Posterior vena cava (tissue), 2 donors: Measurements from ENCODE around the gene PHF23. TPM values are rescaled to one million over a fixed set of nuclear protein-coding genes. Genes with fewer than 3 reads are reported as not detected.

ENCODE experiments used
- DNase-seq: peaks from one replicate; pipeline ENCODE4 v3.0.0-alpha.2; 2020; ENCODE audit warnings: low spot score
- intact Hi-C, 2 donors: fragments of 100-400 bp; cut with DNase I; formaldehyde crosslinking; loops; one replicate each; pipeline versions ENCODE4 v1.14.1 to v1.14.2; 2022 to 2023
- long read RNA-seq, 2 donors: library from polyadenylated mRNA; unstranded; transcript quantifications; one replicate each; pipeline ENCODE4 v2.0.0, GENCODE V29; 2020 to 2021
- total RNA-seq, 2 donors: library from RNA; stranded (reverse); fragmentation: NEBNext Ultra II Directional; extraction: Animal tissue kit (Norgen Biotek cat#: 25700); gene quantifications; one replicate each; pipeline ENCODE4 v1.2.1, GENCODE V29; 2021
- donor health status: DM: yes; HTN: yes; CAD: no.
- donor health status: DM: yes; HTN: yes; CAD: no.

Gene PHF23
- total RNA-seq, result 10 to 100 TPM; 20.4 to 27.5 TPM
- long read RNA-seq, donor 1, transcript PHF23-201 (5 exons, 2,037 nt), result major isoform, 13 of 21 reads
- long read RNA-seq, donor 1, partial matches to known transcripts, result 3 of 21 reads
- long read RNA-seq, donor 1, other reads (novel, unspliced or antisense), result 5 of 21 reads
- long read RNA-seq, donor 2, transcript PHF23-201 (5 exons, 2,037 nt), result major isoform, 5 of 14 reads
- long read RNA-seq, donor 2, partial matches to known transcripts, result 6 of 14 reads
- long read RNA-seq, donor 2, other reads (novel, unspliced or antisense), result 2 of 14 reads

DNA sequence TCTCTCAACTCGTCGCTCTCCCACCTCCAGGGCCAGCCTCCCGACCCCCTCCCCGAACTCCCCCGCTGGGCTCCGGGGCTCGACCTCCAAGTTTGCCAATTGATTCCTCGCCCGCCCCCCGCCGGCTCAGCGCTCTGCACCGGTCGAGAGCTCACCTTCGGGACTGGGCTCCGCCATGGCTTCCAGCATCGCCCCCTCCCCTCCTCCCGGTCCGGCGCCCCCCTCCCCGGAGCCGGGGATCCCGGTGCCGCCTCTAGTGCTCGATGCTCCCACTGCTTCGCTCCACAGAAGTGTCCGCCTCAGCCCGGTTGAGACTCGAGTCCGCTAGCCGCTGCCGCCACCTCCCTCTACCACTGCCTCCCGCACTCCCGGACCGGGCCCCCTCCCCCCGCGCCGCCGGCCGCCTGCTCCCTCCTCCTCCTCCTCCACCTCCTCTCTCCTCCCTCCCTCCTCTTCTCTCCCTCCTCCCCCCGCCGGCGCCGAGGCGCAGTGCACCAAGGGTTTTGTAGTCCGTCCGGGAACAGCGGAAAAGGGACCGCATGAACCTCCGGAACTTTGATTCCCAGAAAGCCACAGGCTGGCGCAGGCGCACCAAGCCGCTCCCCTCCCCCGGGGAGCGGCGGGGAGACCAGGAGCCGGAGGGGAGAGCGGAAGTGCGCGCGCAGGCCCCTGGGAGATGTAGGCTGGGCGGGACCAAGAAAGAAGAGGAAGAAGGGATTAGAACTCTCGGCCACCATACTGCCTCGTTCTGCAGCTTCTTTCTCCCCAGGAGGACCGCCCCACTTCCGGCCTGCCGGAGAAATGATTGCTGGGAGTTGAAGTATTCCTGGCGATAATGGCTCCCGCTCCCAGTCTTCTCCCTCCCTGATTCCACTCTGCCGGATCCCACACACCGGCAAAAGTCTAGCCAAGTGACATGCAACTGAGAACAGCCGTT is at the start of gene PHF23:
TSS of gene PHF23 (minus strand) at position 367 of the 937 bp plus-strand sequence. CDS start at position 189, 178 bp downstream.
- intact Hi-C loops, result no loop called here
- peak; percentile 100 for DNase-seq

DNA sequence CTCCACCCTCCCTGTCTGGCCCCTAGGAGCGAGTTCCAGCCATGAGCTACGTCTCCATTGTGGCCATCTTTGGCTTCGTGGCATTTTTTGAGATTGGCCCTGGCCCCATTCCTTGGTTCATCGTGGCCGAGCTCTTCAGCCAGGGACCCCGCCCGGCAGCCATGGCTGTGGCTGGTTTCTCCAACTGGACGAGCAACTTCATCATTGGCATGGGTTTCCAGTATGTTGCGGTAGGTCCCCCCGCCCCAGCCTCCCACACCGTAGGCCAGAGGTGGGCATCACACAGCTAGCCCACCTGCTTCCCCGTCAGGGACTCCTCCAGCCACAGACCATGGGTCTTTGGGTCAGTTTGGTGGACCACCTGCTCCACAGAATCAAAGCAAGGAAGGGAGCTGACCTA is 46.4 kb upstream of the PHF23 start:
- intact Hi-C loops, result loop anchor here in 1 of 2 donors (10.0 kb wide), 1 partner anchor 241 kb away; the partner anchor contains the start of gene SLC16A11
- DNase-seq, result no peak

DNA sequence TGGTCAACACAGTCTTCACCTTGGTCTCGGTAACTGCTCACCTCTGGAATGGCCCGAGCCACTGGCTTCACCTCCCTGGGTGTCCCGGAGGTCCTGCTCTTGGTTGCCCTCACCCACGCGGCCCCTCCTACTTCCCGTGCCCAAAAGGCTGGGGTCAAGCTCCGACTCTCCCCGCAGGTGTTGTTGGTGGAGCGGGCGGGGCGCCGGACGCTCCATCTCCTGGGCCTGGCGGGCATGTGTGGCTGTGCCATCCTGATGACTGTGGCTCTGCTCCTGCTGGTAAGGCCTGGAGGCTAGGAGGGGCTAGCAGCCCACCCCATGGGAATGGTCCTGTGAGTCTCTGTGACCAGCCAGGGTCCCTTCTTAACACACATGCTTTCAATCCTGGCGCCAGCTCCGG is 45.7 kb upstream of the PHF23 start:
- DNase-seq, result no peak

DNA sequence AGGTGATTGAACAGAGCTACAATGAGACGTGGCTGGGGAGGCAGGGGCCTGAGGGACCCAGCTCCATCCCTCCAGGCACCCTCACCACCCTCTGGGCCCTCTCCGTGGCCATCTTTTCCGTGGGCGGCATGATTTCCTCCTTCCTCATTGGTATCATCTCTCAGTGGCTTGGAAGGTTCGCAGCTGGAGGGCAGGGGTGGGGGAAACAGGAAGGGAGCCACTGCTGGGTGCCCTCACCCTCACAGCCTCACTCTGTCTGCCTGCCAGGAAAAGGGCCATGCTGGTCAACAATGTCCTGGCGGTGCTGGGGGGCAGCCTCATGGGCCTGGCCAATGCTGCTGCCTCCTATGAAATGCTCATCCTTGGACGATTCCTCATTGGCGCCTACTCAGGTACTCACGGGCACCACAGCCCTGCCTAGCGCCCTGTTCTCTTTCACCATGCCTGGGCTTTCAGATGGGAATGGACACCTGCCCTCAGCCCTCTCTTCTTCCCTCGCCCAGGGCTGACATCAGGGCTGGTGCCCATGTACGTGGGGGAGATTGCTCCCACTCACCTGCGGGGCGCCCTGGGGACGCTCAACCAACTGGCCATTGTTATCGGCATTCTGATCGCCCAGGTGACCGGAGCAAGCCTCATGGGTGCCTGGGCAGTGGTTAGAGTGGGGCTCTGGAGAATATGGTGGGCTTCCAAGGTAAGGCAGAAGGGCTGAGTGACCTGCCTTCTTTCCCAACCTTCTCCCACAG is 44.4 kb upstream of the PHF23 start:
- no peak for DNase-seq
- intact Hi-C loops, result loop anchor here in 1 of 2 donors (5.0 to 10.0 kb wide), 2 partner anchors 239 to 449 kb away; partner anchors contain the start of gene SLC16A11

More for the DNA sequence above, 45.7 kb upstream of the PHF23 start:
- intact Hi-C loops, result loop anchor here in 1 of 2 donors (5.0 to 10.0 kb wide), 2 partner anchors 240 to 447 kb away; partner anchors contain the start of gene SLC16A11

DNA sequence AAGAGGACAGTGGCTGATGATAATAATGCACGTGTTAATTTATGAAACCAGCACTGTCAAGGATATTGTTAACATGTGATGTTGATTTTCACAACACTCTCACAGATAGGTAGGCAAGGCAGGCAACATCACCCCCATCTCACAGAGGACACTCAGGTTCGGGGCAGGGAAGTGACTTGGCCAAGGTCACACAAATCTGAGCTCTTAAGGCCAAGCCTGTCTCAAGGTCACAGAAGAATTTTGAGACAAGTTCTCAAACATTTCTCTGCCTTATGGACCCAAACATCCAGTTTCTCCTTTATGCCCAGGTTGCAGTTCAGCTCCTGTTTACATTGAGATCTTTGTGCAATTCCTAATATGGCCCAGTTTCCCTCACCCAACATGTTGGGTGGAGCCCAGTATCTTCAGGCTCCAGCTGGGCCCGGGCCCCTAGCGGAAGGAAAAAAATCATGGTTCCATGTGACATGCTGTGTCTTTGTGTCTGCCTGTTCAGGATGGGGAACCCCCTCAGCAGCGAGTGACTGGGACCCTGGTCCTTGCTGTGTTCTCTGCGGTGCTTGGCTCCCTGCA is 43.6 kb upstream of the PHF23 start:
- intact Hi-C loops, result loop anchor here in 1 of 2 donors (5.0 to 10.0 kb wide), 2 partner anchors 238 to 449 kb away; partner anchors contain the start of gene SLC16A11
- no peak for DNase-seq

DNA sequence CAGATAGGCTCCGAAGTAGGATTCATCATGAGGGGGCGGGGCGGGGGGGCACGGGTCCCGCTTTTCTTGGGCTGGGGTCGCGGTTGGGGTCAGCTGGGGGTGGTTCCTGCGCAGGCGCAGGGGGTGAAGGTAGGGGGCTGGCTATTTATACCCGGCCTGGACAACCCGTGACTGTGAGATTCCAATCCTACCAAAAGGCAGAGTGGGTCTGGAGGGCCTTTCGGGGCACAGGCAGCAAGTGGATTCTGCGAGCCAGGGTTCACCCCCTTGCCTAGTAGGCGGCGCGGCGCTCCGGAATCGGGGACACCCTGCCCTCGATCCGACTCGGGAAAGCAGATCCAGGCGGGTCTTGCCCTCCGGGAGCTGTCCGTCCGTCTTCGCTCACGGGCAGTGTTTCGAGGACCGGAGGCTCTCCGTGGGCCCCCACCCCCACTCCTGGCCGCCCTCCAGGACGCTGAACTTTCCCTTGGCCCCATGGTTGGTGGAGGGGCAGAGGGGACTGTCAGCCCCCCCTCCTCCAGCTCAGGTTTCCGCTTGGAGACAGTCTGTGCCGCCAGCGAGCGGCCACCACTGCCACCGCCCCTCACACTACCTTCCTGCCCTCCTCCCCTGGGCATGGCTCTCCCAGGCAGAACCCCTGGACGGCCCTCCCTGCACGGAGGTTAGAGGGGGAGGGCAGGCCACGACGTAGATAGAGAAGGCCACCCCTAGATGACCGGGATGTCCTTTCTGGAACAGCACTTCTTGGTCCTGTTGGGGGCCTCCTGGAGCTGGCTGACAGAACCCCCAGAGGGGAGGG is 42.9 kb upstream of the PHF23 start:
- intact Hi-C loops, result loop anchor here (2.0 to 10.0 kb wide), 3 partner anchors 15 to 450 kb away; partner anchors contain the start of gene SLC16A11 (in 1 of the 2)
- no peak for DNase-seq

DNA sequence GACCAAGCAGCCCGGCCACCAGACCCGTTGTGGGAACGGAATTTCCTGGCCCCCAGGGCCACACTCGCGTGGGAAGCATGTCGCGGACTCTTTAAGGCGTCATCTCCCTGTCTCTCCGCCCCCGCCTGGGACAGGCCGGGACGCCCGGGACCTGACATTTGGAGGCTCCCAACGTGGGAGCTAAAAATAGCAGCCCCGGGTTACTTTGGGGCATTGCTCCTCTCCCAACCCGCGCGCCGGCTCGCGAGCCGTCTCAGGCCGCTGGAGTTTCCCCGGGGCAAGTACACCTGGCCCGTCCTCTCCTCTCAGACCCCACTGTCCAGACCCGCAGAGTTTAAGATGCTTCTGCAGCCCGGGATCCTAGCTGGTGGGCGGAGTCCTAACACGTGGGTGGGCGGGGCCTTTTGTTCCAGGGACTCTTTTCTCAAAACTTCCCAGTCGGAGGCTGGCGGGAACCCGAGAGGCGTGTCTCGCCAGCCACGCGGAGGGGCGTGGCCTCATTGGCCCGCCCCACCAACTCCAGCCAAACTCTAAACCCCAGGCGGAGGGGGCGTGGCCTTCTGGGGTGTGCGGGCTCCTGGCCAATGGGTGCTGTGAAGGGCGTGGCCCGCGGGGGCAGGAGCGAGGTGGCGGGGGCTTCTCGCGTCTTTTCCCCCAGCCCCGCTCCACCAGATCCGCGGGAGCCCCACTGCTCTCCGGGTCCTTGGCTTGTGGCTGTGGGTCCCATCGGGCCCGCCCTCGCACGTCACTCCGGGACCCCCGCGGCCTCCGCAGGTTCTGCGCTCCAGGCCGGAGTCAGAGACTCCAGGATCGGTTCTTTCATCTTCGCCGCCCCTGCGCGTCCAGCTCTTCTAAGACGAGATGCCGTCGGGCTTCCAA is 42.1 kb upstream of the PHF23 start, which contains the start of gene SLC2A4:
TSS of gene SLC2A4 (plus strand) at position 645 of the 879 bp plus-strand sequence. CDS start at position 862, 217 bp downstream.
- intact Hi-C loops, result loop anchor here (2.0 to 10.0 kb wide), 3 partner anchors 15 to 451 kb away; partner anchors contain the start of gene SLC16A11 (in 1 of the 2)
- peak; percentile 98 for DNase-seq

DNA sequence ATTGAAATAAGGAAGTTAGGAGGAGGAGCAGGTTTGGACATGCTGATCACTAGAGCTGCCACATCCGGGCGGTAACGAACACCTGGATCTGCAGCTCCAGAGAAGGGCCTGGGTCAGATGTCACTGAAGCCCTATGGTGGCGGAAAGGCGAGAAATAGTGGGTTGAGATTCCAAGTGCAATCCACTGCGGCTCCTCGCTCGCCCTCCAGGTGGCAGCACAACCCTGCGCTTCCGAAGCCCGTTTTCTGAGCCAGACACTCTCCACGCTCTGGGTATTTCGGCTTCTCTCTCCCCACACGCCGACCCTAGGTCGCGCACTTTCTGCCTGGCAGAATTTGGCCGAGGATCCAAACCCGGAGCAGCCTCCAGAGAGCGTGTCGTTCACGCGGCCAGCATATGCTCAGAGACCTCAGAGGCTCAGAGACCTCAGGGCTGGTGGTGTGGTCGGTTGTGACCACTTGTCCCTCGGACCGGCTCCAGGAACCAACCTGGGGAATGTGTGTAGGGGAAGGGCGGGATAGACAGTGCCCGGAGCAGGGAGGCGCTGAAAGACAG is 41.3 kb upstream of the PHF23 start:
- intact Hi-C loops, result loop anchor here (2.0 to 10.0 kb wide), 3 partner anchors 16 to 452 kb away; partner anchors contain the start of gene SLC16A11 (in 1 of the 2)
- DNase-seq, result peak; percentile 95

DNA sequence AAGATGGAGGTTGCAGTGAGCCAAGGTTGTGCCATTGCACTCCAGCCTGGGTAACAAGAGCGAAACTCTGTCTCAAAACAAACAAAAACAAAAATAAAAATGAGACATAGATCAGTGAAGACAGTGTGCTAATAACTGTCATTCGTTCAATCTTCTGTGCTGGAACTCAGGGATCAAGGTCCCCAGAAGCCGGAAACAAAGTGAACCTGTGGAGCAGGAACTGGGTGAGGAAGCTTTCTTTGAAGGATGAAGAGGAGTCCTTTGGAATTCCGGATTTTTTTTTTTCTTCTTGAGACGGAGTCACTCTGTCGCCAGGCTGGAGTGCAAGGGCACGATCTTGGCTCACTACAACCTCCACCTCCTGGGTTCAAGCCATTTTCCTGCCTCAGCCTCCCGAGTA is 40.2 kb upstream of the PHF23 start:
- no peak for DNase-seq
- intact Hi-C loops, result no loop called here

DNA sequence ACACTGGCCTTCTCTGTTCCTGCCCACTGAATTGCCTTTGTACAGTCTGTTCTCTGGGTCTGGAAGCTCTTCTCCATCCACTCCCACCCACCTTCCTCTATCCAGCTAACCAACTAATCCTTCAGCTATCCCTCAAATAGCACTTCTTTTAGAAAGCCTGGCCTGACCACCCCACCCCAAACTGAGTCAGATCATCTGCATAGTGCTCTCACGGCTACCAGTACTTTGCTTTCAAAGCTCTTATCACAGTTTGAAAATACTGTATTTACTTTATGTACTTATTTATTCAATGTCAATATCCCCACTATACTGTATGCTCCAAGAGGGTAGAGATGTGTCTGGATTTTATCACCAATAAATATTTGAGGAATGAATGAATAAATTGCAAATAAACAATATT is 27.5 kb upstream of the PHF23 start:
- intact Hi-C loops, result no loop called here
- no peak for DNase-seq

DNA sequence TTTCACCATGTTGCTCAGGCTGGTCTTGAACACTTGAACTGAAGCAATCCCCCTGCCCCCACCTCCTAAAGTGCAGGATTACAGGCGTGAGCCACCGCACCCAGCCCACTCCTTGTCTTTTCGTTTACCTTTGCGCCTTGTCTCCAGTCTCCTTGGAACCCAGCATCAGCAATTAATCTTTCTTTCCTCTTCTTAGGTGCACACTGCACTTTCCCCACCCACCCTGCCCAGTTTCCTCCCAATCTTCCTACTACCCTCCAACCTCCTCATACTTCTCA is 24.5 kb upstream of the PHF23 start:
- intact Hi-C loops, result no loop called here
- no peak for DNase-seq

DNA sequence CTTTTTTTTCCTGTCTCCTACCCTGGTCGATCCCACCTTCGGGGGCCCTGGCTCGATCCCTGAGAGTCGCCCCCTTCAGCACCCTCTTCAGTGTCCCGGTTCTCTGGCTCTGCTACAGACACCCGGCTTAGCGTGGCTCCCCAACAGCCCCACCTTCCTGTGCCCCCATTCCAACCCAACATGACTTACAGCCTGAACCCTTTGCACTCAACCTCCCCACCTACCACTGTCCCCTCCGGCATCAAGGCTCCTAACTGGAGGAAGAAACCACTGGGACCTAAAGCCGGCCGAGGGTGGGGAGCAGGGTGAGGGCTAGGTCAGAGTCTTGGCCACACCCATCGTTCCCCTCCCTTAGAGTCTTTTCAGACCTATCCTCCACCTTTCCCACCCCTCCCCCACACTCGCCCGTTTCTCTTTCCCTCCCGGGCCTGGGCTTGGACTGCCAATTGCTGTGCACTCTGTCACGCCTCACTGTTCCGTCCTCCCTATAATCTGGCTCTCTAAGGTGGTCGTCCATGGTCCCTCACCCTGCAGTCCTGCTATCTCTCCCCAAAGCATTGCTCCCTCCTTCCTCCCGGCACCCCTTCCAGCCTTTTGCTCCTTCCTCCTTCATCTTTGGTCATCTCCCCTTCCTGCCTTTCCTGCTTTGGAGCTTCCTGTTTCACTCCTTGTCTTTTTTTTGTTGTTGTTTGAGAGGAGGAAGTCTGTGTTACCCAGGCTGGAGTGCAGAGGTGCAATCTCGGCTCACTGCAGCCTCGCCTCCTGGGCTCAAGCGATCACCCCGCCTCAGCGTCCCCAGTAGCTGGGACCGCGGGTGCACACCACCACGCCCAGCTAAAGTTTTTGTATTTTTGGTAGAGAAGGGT is 23.9 kb upstream of the PHF23 start:
- no peak for DNase-seq
- intact Hi-C loops, result no loop called here

DNA sequence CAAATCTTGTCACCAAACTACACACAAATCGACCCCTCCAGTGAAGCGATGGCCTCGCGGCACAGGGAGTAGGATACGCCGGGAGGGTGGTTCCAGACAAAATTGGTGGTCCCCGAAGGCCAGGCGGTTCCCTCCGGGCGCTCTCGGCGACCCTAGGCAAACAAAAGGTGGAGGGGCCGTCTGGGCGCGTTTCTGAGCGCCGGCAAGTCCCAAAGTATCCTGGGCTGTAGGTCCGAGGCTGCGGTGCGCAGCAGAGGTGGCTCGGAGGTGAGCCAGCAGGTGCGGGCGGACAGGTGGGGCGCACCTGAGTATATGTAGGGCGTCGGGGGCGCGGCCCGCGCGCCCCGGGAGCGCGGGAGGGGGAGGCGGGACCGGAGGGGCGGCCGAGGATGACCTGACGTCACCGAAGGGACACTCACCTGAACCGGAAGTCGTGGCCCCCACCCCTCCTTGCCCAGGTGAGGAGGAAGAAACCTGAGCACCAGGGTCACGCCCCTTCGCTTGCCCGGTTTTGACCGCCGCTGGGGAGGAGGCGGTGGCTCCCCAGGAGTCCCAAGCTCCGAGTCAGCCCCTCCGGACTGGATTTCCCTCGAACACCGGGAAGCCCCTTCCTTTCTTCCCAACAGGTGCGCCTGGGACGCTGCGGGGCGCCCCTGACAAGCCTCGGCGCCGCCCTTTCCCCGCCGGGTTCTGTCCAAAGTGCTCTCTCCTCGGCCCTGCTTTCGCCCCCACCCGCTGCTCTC is 23.1 kb upstream of the PHF23 start, which contains the start of gene CLDN7:
TSS of gene CLDN7 (minus strand) at position 287 of the 743 bp plus-strand sequence. CDS start 435 bp downstream, outside the sequence.
- DNase-seq, result no peak
- intact Hi-C loops, result no loop called here

DNA sequence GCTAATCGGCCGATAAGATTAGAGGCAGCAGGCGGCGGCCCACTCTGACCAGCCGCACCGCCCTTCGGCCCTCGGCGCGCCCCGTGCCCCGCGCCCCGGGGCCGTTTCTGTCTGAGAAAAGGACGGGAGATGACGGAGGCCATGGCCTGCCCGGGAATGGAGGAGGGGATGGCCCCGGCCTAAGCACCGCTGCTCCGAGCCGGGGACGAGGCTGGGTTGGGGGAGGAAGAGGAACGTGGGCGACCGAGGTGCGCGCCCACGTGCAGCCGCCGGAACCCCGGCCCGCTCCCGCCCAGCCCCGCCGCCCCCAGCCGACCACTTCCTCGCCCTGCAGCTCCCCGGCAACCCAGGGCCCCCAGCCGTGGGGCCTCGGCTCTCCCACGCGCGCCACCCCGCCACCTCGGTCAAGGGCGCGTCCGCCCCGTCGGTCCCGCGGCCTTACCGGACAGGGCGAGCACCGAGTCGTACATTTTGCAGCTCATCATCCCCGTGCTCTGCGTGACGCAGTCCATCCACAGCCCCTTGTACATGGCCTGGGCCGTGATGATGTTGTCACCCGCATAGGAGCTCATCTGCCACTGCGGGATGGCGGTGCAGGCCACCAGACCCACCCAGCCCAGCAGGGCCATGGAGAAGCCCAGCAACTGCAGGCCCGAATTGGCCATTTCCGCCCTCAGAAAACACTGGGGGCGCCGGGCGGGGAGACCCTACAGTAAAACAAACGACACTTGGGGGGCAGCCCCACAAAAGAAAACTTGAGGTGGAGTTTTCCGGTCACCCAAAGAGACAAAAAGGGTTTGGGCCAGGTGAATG is 22.3 kb upstream of the PHF23 start:
- intact Hi-C loops, result no loop called here
- no peak for DNase-seq
